ENCODE data around the gene ANKRD40CL. TPM values are rescaled to one million over a fixed set of nuclear protein-coding genes. Genes with fewer than 3 reads are reported as not detected.

ANKRD40CL gene
- total RNA-seq = not detected in 2 replicates

GRCh38 chr17:50767446-50767845, at the start of gene ANKRD40CL:
TSS of gene ANKRD40CL (minus strand) at chr17:50767518. CDS start at chr17:50766913, 605 bp downstream.

GRCh38 chr17:50719144-50719923, 48.0 kb downstream of the ANKRD40CL start, which contains the start of gene LUC7L3:
TSS of gene LUC7L3 (plus strand) at chr17:50719603. CDS start at chr17:50719733, 130 bp downstream.

Other genes with a start within 250 kb of the ANKRD40CL start
- under 0.01 TPM in 1 of 2 replicates, not detected in the other for gene EPN3, start 234.8 kb downstream of the ANKRD40CL start, total RNA-seq
- 90.5 and 141 TPM in 2 replicates for gene SPATA20, start 220.3 kb downstream of the ANKRD40CL start, total RNA-seq
- 0.87 and 1.7 TPM in 2 replicates for gene CACNA1G, start 206.8 kb downstream of the ANKRD40CL start, total RNA-seq
- gene ABCC3, start 132.6 kb downstream of the ANKRD40CL start, total RNA-seq = 9.7 and 21.2 TPM in 2 replicates
- 33.2 and 34.8 TPM in 2 replicates for gene ANKRD40, start 59.6 kb downstream of the ANKRD40CL start, total RNA-seq
- gene LUC7L3, start 47.9 kb downstream of the ANKRD40CL start, total RNA-seq = 21.2 and 29.5 TPM in 2 replicates
- gene WFIKKN2, start 68.1 kb upstream of the ANKRD40CL start, total RNA-seq = 0.15 and 0.17 TPM in 2 replicates
- gene TOB1, start 98.8 kb upstream of the ANKRD40CL start, total RNA-seq = 24.1 and 24.6 TPM in 2 replicates